ENCODE data around the gene RNF114.
A peak's percentile ranks its signal among the peaks of the same experiment; 100 is the strongest.
"Not testable (repeated sequence)": the region's sequence is repeated elsewhere in the genome, so short reads cannot be mapped to it uniquely, and the experiment has no call there.

RNF114 gene

DNA sequence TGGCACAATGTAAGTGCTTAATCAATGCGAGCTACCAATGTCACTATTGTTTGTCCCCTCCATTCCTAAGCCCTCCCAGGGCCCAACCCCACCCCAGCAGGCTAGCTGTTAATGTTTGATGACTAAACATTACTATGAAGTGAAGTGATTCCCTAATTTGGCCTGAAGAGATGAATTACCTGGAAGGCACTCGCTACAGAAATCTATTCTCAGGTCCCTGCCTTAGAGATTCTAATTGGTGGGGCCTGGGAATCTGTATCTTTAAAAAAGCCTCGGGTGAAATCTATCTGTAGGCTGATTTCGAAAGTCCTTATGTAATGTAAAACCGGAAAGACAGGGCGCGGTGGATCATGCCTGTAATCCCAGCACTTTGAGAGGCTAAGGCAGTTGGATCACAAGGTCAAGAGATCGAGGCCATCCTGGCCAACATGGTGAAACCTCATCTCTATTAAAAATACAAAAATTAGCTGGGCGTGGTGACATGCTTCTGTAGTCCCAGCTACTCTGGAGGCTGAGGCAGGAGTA is 29.6 kb downstream of the RNF114 start:
- DNase-seq, result no peak

DNA sequence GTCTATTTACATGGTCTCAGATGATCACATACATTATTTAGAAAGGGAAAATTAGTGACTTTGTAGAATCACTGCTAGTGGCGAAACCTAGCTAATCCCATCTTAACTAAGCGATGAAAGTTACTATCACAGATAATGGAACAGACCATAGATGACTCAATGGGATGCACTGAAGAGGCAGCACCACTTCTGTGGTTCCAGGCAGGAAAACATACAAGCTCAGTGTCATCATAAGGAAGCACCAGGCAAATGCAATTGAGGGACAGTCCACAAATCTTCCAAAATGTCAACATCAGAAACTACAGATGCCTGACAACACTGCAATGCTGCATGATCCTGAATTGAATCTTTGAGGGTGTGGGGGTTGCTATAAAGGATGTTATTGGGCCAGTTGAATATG is 30.7 kb downstream of the RNF114 start:
- DNase-seq, result no peak

DNA sequence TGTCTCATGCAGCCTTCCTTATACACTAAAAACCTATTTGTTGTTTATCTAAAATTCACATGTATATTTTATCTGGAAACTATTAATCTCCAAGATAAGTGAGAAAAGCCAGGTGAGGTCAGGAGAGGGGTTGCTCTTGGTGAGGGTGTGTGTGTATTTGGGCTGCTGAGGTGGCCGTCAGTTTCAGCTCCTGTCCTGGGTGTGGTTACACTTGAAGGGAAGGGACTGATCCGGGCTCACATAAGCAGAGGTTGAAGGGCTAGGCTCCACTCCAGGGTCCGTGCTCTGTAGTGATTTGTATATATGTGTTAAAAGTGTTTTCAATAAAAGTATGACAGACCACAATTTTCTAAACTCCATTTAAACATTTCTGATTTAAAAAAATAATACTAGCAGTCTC is 33.0 kb downstream of the RNF114 start:
- no peak for DNase-seq

DNA sequence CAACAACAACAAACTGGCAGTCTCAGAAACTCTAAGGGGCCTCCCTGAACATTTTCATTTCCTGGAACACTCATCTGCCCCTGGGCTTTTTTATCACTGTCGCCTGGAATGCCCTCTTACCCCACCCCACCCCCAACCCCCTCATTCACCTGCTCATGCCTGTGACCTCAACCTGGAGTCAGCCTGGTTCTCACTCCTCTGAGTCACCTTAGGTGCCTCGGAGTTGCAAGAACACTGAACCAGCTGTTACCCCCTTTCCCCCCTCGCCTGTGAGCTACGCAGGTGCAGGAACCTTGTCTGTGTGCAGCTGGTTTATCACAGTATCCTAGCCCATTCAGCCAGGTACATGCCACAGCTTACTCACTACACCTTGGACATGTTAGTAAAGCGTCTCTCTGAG is 33.7 kb downstream of the RNF114 start:
- DNase-seq, result no peak

DNA sequence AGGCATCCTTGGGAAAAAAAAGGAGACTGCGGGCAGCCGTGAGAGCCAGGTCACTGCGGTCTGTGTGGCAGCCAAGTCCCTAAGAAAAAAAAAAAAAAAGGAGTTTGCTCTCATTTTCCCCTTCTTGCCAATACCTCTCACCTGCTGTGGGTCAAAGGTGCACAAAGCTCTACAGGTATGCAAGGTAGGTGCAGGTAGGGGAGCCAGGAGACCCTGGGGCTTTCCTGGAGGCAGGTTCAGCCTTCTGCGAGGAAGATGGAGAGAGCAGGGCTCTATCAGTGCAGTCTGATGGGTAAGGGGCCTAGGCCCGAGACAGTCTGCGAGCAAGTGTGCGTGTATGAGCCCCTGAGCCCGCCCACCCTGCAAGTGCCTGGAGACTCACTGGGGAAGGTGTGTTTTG is 34.3 kb downstream of the RNF114 start:
- DNase-seq, result no peak

DNA sequence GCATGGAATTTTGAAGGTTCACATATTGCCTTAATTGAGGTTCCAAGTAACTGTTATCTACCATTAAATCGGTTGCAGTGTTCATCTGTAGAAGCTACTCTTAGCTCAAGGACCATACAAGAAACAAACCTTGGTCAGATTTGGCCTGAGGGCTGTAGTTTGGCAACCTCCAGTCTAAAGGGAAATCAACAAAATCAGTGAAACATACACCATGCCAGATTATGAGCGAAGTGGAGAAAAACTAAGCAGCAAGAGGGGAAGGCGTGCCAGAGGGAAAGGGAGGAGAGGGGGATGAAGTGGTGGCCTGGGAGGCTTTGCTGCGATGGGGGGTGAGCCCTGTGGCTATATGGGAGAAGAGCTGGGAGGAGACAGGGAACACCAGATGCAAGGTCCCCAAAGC is 37.8 kb downstream of the RNF114 start:
- no peak for DNase-seq

DNA sequence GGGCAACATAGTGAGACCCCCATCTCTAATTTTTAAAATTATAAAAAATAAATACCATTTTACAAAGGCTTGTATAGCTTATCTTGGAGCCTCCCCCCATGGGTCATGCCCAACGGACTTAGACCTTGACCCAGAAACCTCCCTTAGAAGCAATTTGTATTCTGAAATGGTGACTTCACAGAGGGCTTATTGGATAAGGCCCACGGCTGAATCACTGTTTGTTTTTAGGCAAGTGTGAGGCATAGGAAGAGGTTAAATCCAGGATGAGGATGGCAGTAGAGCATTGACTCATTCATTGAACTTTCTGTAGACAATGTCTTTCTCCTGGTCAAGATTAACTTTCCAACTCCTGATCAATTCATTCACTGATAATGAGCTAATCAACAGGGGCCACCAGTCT is 40.3 kb downstream of the RNF114 start:
- no peak for DNase-seq

DNA sequence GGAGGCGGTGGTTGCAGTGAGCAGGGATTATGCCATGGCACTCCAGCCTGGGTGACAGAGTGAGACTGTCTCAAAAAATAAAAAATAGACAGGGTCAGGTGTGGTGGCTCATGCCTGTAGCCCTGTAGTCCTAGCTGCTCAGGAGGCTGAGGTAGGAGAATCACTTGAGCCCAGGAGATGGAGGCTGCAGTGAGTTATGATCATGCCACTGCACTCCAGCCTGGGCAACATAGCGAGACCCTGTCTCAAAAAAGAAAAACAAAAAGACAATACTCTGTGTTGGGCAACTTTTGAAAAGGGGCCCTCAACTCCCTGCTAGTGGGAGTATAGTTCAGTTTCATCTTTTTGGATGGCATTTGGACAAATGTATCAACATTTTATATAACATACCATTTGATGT is 41.5 kb downstream of the RNF114 start:
- not testable (repeated sequence) for DNase-seq

DNA sequence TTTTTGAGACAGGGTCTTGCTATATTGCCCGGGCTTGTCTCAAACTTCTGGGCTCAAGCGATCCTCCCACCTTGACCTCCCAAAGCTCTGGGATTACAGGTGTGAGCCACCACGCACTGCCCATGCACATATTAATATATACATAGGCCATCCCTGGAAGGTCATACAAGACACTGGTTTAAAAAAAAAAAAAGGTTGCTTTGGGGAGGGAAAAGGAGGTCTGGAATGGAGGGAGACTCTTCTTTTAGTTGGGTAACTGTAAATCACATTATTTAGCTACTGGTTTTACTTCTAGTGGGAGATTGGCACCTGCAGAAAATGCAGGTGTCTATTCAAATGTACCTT is 42.5 kb downstream of the RNF114 start:
- no peak for DNase-seq

DNA sequence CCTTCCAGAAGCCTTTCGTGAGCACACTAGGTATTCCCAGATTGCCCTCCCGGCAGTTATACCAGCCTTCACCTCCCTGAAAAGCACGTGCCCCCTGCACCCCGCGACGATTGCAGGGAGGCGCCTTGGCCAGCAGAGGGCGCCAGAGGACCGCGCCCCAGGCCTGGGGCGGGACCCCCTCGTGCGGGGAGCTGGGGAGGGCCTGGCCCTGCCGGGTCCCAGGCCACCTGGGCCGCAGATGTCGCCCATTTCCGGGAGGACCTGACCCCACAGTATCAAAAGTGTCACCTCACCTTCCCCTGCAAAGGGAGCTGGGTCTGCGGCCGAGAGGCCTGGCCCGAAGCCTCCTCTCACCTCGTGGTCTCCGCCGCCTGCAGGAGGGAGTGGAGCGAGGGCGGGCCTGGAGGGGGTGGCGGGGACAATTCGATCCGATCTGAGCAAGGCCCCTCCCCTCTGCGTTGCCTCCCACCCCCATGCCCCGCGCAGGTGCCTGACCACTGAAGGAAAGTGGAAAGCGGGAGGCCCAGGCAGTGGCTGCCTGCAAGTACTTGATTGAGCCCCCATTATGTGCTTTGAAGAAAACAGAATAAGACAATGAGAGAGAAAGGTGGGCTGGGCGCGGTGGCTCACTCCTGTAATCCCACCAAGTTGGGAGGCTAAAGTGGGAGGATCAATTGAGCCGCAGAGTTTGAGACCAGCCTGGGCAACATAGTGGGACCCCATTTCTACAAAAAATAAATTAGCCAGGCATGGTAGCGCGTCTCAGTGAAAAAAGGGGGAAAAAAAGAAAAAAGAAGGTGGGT is 43.0 kb downstream of the RNF114 start:
- DNase-seq, result peak; percentile 63

DNA sequence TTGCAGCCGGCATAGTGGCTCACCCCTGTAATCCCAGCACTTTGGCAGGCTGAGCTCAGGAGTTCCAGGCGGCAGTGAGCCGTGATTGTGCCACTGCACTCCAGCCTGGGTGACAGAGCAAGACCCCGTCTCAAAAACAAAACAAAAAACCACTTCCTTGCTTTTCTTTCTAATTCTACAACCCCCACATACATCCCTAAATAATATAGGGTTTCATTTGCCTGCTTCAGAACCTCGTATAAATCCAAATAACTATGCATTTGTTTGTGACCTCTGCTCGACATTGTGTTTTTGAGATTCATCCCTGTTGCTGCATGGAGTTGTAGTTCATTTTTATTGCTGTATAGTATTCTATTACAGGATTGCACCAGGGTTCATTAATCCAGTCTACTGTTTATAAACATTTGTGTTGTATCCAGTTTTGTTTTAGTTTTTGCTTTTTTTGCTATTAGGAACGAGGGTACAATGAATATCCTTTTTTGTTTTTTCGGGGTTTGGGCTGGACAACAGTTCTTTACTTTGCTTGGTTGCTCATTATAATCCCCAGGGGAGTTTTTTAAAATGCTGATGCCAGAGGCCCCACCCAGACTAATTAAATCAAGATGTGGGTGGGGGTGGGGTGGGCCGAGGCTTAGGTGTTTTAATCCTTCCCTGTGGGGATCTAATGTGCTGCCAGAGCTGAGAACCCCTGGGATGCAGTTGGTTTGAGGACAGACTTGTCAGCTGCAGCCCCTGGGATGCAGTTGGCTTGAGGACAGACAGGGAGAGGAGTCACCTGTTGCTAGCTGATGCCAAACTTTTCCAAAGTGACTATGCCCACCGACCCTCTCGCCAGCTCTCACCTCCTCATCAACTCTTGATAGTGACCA is 44.2 kb downstream of the RNF114 start:
- no peak for DNase-seq

DNA sequence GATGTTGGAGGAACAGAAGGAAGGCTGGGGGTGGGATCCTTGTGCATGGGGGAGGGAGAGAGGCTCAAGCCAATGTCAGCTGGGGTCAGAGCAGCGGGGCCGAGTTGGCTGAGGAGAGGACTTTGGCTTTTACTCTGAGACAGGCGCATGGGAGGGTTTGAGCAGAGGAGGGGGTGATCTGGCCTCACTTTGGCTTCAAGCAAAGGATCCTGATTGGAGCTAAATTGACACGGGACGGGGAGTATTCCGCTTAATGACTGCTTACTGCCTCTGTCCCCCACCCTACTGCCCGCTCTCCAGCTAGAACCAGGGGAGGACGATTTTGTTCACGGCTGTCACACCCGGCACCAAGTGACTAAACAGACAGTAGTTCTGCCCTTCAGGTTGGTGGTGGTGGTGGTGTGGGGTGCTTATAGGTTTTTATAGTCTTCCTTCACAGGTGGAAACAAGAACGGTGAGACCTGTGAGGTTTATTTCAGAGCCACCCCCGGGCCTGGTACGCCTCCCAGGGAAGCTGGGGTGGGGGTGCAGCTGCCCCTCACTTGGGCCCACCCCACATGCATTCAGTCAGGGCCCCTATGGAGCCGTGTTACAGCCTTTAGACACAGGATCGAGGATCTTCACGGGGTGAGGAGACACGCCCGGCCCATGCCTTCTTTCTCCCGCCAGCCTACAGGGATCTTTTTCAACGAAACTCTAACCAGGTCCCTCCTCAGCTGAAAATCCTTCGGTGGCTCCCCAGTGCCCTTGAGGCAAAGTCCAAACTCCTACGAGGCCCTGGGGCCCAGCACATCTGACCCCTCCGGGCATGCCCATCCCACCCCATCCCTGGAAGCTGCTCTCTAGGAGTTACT is 45.2 kb downstream of the RNF114 start:
- DNase-seq, result no peak

DNA sequence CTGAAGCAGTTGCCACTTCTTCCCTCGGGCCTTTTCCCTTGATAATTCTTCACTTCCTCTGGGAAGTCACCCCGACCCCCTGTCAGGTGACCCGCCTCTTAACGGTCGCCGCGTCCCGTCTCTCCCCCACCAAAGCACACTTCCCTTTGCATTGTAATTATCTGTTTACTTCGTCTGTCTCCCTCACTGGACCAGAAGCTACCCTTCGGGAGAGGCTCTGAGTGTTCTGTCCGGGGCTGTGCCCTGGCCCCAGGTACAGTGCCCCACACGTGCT is 45.8 kb downstream of the RNF114 start:
- DNase-seq, result no peak

DNA sequence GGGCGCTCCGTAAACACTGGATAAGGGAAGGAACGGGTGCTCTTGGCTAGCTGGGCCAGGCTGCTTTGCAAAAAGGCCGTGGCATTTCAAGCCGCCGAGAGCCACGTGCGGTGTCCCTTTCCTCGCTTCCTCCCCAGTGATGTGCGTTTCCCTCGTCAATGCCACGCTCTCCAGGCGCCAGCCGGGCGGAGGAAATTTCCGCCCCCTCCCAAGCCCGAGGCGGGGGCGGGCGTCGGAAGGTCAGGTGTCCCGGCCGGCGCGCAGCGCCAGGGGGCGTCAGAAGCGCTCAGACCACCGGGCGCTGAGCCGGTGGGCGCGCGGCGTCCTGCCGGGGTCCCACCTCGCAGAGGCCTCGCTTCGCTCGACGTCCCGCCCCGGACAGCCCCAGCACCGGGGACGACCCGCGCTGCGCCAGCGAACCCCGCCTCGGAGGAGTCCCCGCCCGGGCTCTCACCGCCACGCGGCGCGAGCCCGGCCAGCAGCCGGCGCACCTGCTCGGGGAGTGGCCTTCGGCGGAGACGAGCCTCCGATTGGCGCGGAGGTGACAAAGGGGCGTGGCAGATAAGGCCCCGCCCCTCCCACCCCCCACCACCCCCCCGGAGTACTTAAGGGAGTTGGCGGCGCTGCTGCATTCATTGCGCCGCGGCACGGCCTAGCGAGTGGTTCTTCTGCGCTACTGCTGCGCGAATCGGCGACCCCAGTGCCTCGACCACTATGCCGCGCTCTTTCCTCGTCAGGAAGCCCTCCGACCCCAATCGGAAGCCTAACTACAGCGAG is 46.3 kb downstream of the RNF114 start, which contains the start of gene SNAI1:
TSS of gene SNAI1 (plus strand) at position 635 of the 777 bp plus-strand sequence. CDS start at position 715, 80 bp downstream.
- peak; percentile 86 for DNase-seq

DNA sequence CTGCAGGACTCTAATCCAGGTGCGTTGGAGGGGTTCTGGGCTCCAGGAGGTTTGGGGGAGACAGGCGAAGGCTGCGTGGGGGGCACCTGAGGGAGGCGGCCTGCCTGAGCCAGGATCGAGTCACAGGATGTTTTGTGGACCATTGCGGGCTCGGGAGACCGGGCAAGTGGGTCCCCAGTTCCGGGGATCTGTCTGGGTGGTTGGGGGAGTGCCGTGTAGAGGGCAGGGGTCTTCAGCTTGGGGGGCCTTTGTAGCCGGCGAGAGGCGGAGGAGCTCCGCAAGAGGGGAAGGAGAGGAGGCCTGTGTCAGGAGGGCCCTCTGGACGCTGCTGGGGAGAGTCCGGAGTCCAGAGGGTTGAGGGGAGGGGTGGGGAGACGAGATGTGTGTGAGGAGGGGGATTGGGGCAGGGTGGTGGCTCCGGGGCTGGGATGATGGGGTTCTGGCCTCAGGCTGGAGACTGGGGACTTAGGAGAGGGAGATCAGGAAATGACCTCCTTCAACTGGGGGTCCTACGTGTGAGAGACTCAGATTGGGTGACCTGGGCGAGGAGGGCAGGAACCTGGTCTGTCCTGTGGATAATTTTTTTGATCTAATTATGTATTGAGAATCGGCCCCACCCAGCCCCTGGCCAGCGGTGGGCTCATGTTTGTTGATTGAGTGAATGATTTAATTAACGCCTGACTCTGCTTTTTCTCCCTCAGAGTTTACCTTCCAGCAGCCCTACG is 47.1 kb downstream of the RNF114 start:
- DNase-seq, result no peak

DNA sequence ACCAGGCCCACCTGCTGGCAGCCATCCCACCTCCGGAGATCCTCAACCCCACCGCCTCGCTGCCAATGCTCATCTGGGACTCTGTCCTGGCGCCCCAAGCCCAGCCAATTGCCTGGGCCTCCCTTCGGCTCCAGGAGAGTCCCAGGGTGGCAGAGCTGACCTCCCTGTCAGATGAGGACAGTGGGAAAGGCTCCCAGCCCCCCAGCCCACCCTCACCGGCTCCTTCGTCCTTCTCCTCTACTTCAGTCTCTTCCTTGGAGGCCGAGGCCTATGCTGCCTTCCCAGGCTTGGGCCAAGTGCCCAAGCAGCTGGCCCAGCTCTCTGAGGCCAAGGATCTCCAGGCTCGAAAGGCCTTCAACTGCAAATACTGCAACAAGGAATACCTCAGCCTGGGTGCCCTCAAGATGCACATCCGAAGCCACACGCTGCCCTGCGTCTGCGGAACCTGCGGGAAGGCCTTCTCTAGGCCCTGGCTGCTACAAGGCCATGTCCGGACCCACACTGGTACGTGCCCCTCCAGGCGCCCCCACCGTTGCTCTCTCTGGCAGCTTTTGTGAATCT is 47.7 kb downstream of the RNF114 start:
- no peak for DNase-seq

DNA sequence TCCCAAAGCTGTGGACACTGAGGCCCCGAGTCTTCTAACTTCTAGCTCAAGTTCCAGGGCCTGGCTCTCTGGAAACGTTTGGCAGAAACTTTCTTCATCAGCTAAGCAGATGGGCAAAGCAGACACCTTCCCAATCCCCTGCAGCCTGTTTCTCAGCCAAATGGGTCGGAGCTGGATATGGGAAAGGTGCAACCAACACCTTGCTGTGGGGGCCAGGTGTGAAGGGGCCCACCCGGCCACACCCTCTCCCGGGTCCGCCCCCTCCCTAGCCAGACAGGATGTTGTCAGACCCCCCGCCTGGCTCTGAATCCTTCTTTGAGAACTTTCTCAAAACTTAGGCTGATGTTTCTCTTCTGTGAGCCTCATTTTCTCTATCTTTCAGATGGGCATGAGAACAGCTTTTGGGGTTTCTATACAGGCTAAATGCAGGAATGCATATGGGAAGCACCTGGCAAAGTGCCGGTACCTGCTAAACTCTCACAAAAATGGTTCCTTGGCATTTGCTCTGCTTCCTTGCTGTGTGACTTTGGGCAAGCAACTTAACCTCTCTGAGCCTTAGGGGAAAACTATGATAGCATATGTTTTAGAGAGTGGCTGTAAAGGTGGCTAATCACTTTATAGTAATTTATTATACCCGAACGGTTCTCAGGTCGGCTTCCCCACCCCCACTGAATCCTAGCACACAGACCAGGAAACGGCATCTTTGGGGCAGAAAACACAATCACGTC is 48.4 kb downstream of the RNF114 start:
- DNase-seq, result no peak

DNA sequence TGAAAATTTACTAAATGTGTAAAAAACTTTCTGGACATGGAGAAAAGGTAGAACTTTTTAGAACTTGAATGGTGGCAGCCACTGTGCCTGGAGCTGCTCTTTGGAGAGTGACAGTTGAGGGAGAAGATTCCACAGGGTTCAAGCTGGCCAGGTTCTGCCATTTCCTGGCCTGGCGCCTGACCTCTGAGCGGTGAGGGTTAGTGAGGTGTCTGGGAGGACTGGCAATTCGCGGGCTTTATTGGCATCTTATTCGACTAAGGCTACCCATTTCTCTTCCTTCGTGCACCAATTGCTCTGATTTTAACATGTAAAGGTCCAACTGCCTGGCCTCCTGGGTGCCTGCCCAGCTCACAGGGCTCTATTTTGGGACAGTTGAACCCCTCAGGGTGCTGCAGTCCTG is 49.0 kb downstream of the RNF114 start:
- DNase-seq, result no peak

DNA sequence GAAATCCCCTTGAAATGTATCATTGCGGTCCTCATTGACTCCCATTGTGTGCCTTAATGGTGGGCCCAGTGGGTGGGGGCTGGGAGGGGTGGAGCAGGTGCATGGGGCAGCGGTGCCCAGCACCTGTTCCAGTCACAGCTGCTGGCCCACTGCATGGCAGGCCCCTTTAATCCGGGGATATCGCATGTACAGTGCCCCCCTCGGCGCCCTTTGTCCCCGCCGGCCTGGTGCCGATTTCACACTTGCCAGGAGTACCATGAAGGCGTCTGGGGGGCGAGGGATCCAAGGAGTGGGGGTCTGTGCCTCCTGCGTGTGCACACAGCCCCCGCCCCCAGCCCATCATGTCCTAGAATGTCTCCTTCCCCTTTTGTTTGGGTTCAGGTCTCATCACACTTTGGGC is 49.4 kb downstream of the RNF114 start:
- DNase-seq, result no peak

DNA sequence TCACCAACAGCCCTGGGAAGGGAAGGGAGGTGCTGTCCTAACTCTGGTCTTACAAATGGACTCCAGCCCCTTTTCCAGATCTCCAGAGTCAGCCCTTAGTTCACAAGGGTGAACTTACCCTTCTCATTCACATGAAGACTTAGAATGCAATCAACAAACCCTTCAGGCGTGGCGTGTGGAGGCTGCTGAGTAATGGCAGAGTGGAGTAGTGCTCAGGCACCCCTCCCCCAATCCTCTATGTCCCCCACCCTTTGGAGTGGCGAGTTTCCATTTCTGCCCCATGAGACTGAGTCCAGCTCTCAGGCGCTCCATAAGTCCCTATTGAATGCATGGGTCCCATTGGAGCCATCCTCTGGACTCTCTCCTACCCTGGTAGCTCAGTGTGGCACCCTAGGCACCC is 49.9 kb downstream of the RNF114 start:
- no peak for DNase-seq

Measured in NCI-H2227 treated with DMSO at 0.1 percent for 48 hours (cell line).